GM18505 (cell line): ENCODE measurements around the gene GRB10.

Experiments
- ATAC-seq: cut with Tn5 transposase; IDR thresholded peaks from one replicate; pipeline ENCODE4 v1.9.1; 2021; ENCODE audit not compliant: unreplicated experiment
- POLR2A ChIP-seq: IDR thresholded peaks from 4 replicates; pipeline ENCODE4 v1.6.1; 2011; ENCODE audit warnings: borderline replicate concordance; ENCODE audit not compliant: insufficient read depth, insufficient read length; ENCODE audit errors: extremely low read depth

GRB10 gene

DNA sequence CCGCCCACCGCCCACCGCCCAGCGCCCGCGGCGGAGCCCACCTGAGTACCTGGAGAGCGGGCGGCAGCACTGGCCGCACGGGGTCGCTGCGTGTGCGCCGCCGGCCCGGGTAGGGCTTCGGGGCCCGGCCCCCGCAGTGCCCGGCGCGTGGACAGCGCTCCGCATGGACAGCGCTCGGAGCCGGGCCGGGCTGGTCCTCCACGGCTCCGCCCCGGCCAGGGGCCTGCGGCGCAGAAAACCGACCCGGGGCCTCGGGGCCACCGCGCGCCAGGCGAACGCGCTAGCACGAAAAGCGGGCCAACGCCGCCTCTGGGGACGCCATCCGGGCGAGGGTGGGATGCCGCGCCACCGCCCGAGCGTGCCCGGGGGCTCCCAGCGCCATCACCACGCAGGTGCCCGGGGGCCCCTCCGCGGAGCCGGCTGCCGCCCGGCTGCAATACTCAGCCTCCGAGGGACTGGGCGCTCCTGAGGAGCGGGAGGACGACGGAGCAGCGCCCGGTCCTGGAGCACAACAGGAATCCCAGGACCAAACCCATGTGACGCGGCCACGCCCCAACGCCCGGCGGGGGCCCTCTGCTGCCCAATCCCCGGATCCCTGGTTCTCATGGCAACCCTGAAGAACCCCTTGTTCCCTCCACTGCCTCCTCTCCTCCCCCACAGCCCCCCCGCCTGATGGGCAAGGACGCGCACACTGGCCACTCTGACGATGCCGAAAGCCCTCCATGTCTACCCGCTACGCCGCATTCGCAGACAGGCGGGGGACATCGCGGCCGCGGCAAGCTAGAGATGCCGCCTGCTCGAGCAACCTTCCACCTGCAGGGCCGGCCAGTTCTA is at the start of gene GRB10:
Gene GRB10 (minus strand): TSS at position 522 of the 834 bp plus-strand sequence. CDS start 50,574 bp downstream, outside the sequence.
- no peak for TF ChIP-seq POLR2A
- no peak for ATAC-seq

DNA sequence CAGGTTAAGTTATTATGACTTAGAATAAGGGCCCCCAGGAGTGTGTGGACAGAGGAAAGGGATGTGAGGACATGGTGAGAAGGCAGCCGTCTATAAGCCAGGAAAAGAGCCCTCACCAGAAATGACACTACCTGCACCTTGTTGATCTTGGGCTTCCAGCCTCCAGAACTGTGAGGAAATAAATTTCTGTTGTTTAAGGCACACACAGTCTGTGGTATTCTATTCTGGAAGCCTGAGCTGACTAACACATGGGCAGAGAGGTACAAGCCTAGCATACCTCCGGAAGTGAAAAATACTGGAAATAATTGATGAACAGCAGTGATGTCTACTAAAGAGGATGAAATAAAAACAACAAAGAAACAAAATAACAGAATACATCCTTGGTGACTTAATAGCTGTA is 46.1 kb upstream of the GRB10 start:
- TF ChIP-seq POLR2A = no peak
- ATAC-seq = no peak

GRCh38 chr7:50828116-50828515 is 45.4 kb upstream of the GRB10 start:
- no peak for TF ChIP-seq POLR2A
- ATAC-seq = no peak

DNA sequence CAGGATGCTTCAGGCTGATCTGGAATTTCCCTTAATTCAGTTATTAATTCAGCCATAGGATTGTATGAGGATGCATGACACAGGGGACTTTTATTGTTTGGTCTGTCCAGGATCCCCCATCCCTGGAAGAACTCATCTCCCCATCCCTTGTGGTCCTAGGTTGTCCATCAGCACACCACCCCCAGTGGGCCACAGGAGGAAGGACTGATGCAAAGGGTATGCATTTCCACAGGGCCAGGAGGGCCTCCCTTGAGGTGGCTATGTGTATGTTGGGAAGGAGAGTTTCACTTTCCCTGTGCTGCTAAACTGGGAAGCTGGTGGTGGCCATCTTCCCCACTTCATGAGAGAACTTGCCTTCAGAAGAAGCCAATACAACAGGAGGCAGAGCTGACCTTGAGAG is 44.6 kb upstream of the GRB10 start:
- no peak for TF ChIP-seq POLR2A
- no peak for ATAC-seq

DNA sequence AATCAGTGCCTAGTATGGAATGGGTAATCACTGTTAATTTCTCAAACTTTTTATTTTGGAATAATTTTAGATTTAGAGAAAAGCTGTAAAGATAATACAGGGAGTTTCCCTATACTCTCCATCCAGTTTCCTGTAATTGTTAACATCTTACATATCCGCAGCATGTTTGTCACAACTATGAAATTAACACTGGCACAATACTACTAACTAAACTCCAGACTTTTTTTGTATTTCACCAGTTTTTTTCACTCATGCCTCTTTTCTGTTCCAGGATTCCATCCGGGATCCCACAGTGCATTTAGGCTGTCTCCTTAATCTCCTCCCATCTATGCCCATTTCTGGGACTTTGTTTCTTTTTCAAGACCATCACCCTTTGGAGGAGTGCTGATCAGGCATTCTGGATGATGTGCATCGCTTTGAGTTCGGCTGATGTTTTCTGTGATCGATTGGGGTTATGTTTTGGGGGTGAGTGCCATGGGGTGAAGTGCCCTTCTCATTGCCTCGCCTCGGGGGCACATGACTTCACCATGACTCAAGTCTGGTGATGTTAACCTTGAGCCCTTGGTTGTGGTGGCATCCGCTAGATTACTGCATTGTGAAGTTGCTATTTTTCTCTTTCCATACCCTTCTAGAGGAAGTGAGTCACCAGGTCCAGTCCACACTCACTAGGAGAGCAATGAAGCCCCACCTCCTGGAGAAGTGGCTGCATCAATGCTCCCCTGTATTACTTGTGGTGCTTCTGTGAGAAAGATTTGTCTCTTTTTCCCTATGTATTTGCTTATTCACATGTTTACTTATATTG is 43.9 kb upstream of the GRB10 start:
- TF ChIP-seq POLR2A = no peak
- ATAC-seq = no peak

DNA sequence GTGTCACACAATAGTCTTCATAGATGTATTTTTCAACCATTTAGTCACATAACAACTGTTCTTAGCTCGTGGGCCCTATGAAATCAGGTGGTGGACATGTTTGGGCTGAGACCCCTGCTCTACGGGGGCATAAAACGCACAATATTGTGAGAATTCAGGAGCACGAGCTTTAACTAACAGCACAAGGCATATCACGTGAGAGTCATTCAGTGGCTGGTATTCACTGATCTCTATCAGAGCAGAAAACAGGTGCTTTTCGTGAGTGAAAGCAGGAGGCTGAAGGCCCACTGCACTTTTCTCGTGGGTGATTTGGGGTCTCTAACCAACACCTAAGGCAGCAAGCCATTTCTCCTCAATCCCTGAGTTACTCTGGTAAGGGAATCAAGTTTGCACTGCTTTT is 42.8 kb upstream of the GRB10 start:
- ATAC-seq = no peak
- TF ChIP-seq POLR2A = no peak

- no peak for TF ChIP-seq POLR2A
- ATAC-seq = no peak
Observed at GRCh38 chr7:50824882-50825281, 42.2 kb upstream of the GRB10 start.

DNA sequence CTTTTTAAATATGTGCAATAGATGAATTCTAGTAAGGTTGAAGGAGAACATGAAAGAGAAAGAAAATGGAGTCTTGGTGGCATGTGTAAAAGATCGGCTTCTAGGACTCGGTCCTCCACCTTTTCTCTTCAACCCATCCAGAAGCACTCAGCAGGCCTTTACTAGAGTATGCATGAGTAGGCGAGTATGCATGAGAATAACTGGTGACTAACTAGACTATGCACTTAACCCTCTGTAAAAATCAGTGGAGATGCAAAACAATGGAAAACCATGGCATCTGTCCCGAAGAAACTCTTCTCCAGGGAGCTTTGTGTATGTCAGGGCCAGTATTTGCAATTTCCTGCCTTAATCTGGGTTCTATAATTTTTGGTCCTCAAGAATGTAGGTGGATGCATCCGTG is 40.0 kb upstream of the GRB10 start:
- no peak for ATAC-seq
- TF ChIP-seq POLR2A = no peak

DNA sequence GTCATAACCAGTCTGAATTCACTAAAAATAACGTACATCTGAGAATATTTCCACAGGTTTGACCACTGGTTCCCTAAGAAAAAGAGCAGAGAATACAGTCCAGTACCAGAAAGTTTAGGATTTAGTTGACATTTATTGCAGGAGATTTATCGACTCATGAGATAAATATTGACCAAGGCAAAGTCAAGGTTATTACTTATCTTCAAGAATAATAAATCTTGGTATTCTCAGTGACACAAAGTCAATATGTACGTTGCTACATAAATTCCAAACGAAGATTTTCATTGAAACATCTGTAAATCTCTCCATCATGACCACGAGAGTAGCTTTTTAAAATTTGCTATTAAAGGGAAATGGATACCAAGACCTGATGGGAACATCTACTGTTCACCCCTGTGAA is 39.4 kb upstream of the GRB10 start:
- ATAC-seq = no peak
- TF ChIP-seq POLR2A = no peak

DNA sequence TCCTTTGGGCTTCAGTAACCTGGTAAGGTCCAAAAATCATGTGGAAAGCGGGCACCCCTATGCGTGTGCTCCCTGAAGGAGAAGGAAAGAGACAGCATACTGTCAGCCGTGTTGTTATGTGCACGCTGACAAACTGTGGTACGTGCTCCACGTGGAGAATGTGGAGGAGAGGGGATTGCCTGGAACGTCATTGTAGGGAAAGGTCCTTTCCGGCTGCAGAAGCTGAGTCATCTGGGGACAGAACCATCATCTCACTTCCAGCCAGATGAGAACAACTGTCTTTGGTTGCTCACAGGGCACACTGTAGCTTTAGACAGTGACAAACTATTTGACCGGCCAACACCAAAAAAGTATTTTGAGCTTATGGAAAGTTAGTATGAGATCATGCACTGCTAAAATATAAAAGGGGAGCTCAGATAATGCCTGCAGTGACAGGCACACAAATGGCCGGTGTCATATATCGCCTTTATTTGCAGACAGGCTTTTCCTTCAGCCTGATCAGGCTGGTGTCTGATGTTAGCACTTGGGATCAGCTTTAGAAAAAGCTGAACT is 38.8 kb upstream of the GRB10 start:
- ATAC-seq = no peak
- no peak for TF ChIP-seq POLR2A

- no peak for TF ChIP-seq POLR2A
- ATAC-seq = no peak
Observed at GRCh38 chr7:50818324-50818723, 35.6 kb upstream of the GRB10 start.

- no peak for TF ChIP-seq POLR2A
- no peak for ATAC-seq
Observed at GRCh38 chr7:50817561-50817960, 34.9 kb upstream of the GRB10 start.

- no peak for ATAC-seq
- TF ChIP-seq POLR2A = no peak
Observed at GRCh38 chr7:50815138-50815537, 32.4 kb upstream of the GRB10 start.
